Islet precursor cell (in vitro differentiated cells): ENCODE data around the gene TPD52L1.
"Not testable (repeated sequence)": the region's sequence is repeated elsewhere in the genome, so short reads cannot be mapped to it uniquely, and the experiment has no call there.

Experiments
- DNase-seq: peaks from one replicate; pipeline ENCODE4 v3.0.0-alpha.2; 2018

TPD52L1 gene

GRCh38 chr6:125153391-125154117, at the start of gene TPD52L1:
Gene TPD52L1 (plus strand): TSS chr6:125153773. CDS start chr6:125153952, 179 bp downstream.
- DNase-seq, result peak; percentile 92

GRCh38 chr6:125104425-125104824, 49.1 kb upstream of the TPD52L1 start:
- peak; percentile 91 for DNase-seq

GRCh38 chr6:125107048-125107447, 46.5 kb upstream of the TPD52L1 start:
- DNase-seq, result no peak

GRCh38 chr6:125107896-125108295, 45.7 kb upstream of the TPD52L1 start:
- DNase-seq, result no peak

GRCh38 chr6:125110056-125110455, 43.5 kb upstream of the TPD52L1 start:
- no peak for DNase-seq

GRCh38 chr6:125111219-125111983, 42.2 kb upstream of the TPD52L1 start:
- DNase-seq, result no peak

- no peak for DNase-seq
These were observed 40.6 kb upstream of the TPD52L1 start for GRCh38 chr6:125112934-125113333.

- DNase-seq, result no peak
These were observed 39.2 kb upstream of the TPD52L1 start for GRCh38 chr6:125114248-125114858.

GRCh38 chr6:125116170-125116569, 37.4 kb upstream of the TPD52L1 start:
- no peak for DNase-seq

- no peak for DNase-seq
These were observed 36.9 kb upstream of the TPD52L1 start for GRCh38 chr6:125116710-125117109.

GRCh38 chr6:125117818-125118217, 35.8 kb upstream of the TPD52L1 start:
- DNase-seq, result no peak

- no peak for DNase-seq
These were observed 33.5 kb upstream of the TPD52L1 start for GRCh38 chr6:125120054-125120590.

GRCh38 chr6:125121894-125122293, 31.7 kb upstream of the TPD52L1 start:
- DNase-seq, result no peak

GRCh38 chr6:125123051-125123450, 30.5 kb upstream of the TPD52L1 start:
- no peak for DNase-seq

GRCh38 chr6:125123468-125124048, 30.0 kb upstream of the TPD52L1 start:
- no peak for DNase-seq

GRCh38 chr6:125124049-125124669, 29.4 kb upstream of the TPD52L1 start:
- DNase-seq, result peak; percentile 61

- DNase-seq, result not testable (repeated sequence)
These were observed 27.7 kb upstream of the TPD52L1 start for GRCh38 chr6:125125856-125126255.

- DNase-seq, result no peak
These were observed 24.2 kb upstream of the TPD52L1 start for GRCh38 chr6:125129354-125129753.

GRCh38 chr6:125132058-125132457, 21.5 kb upstream of the TPD52L1 start:
- DNase-seq, result no peak

GRCh38 chr6:125136378-125136777, 17.2 kb upstream of the TPD52L1 start:
- DNase-seq, result no peak

GRCh38 chr6:125138083-125138482, 15.5 kb upstream of the TPD52L1 start:
- no peak for DNase-seq

GRCh38 chr6:125140808-125141207, 12.8 kb upstream of the TPD52L1 start:
- no peak for DNase-seq

- no peak for DNase-seq
These were observed 11.0 kb upstream of the TPD52L1 start for GRCh38 chr6:125142618-125143017.
